ENCODE measurements around the gene PDS5B.
"Not testable (repeated sequence)": the region's sequence is repeated elsewhere in the genome, so short reads cannot be mapped to it uniquely, and the experiment has no call there.

The PDS5B gene

GRCh38 chr13:32802159-32802558 lies 215.9 kb downstream of the PDS5B start:
- DNase-seq (ENCODE audit: low spot score) = no peak

- no peak for DNase-seq (ENCODE audit: low spot score)
These were observed 218.5 kb downstream of the PDS5B start for GRCh38 chr13:32804673-32805230.

- no peak for DNase-seq (ENCODE audit: low spot score)
These were observed 225.1 kb downstream of the PDS5B start for GRCh38 chr13:32811297-32811800.

GRCh38 chr13:32821149-32821688 lies 235.0 kb downstream of the PDS5B start:
- no peak for DNase-seq (ENCODE audit: low spot score)

- DNase-seq (ENCODE audit: low spot score) = no peak
These were observed 236.5 kb downstream of the PDS5B start for GRCh38 chr13:32822771-32823170.

- DNase-seq (ENCODE audit: low spot score) = no peak
These were observed 237.3 kb downstream of the PDS5B start for GRCh38 chr13:32823597-32823996.

- no peak for DNase-seq (ENCODE audit: low spot score)
These were observed 237.8 kb downstream of the PDS5B start for GRCh38 chr13:32824061-32824460.

- no peak for DNase-seq (ENCODE audit: low spot score)
These were observed 238.4 kb downstream of the PDS5B start for GRCh38 chr13:32824675-32825074.

- DNase-seq (ENCODE audit: low spot score) = no peak
These were observed 239.2 kb downstream of the PDS5B start for GRCh38 chr13:32825481-32825880.

GRCh38 chr13:32826372-32826771 lies 240.1 kb downstream of the PDS5B start:
- DNase-seq (ENCODE audit: low spot score) = not testable (repeated sequence)

Measured in putamen (tissue), 1 donor.